ENCODE measurements around the gene CLIP1. TPM values are rescaled to one million over a fixed set of nuclear protein-coding genes. Genes with fewer than 3 reads are reported as not detected.

Gene CLIP1
- total RNA-seq, 4 donors from 2014 or later, result 78.7 to 147 (median 118) TPM

GRCh38 chr12:122293081-122293480 is 129.4 kb downstream of the CLIP1 start:
- Histone ChIP-seq H3K4me3 (no peak overlapping the region), H3K27me3 (no peaks in the 10 kb centered on the region), H3K4me1 (no peaks in the 10 kb centered on the region), H3K36me3 (peaks cover 0 to 94% (median 16%) of the 10 kb centered on the region in 3 donors), H3K9me3 (no peaks in the 10 kb centered on the region), H3K27ac (no peak overlapping the region)
- intact Hi-C loops (cut with DNase I), result no loop called here
- TF ChIP-seq POLR2A (IDR thresholded peaks at IDR 0.05) (no peak), CTCF (IDR thresholded peaks at IDR 0.05) (no peak)
- WGBS, 2 donors, result 80 to 88% methylated on average over 3 of the region's 3 CpGs
- DNase-seq, result no peak

GRCh38 chr12:122291431-122291830 is 131.0 kb downstream of the CLIP1 start:
- Histone ChIP-seq H3K4me3 (no peak overlapping the region), H3K9me3 (no peaks in the 10 kb centered on the region), H3K36me3 (peaks cover 0 to 94% (median 20%) of the 10 kb centered on the region in 3 donors), H3K27ac (no peak overlapping the region), H3K4me1 (no peaks in the 10 kb centered on the region), H3K27me3 (no peaks in the 10 kb centered on the region)
- no peak for DNase-seq
- intact Hi-C loops (cut with DNase I), result no loop called here
- WGBS, 2 donors, result 93% methylated on average over 7 to 8 of the region's 8 CpGs
- TF ChIP-seq POLR2A (IDR thresholded peaks at IDR 0.05) (no peak), CTCF (IDR thresholded peaks at IDR 0.05) (no peak)

GRCh38 chr12:122283680-122284079 is 138.8 kb downstream of the CLIP1 start:
- TF ChIP-seq POLR2A (IDR thresholded peaks at IDR 0.05), result no peak
- TF ChIP-seq CTCF (IDR thresholded peaks at IDR 0.05), result no peak
- 97 to 98% methylated on average over 5 of the region's 5 CpGs for WGBS, 2 donors
- peaks cover 5 to 92% (median 33%) of the 10 kb centered on the region in 3 donors for H3K36me3 ChIP-seq
- H3K4me3 ChIP-seq, result no peak overlapping the region
- no peak overlapping the region for H3K27ac ChIP-seq
- no peaks in the 10 kb centered on the region for H3K9me3 ChIP-seq
- no peaks in the 10 kb centered on the region for H3K4me1 ChIP-seq
- no peaks in the 10 kb centered on the region for H3K27me3 ChIP-seq
- DNase-seq, result no peak
- intact Hi-C loops (cut with DNase I), result no loop called here

- Histone ChIP-seq H3K4me3 (no peak overlapping the region), H3K27ac (no peak overlapping the region), H3K27me3 (no peaks in the 10 kb centered on the region), H3K36me3 (peaks cover 10 to 92% (median 27%) of the 10 kb centered on the region in 3 donors), H3K4me1 (no peaks in the 10 kb centered on the region), H3K9me3 (no peaks in the 10 kb centered on the region)
- intact Hi-C loops (cut with DNase I), result no loop called here
- TF ChIP-seq POLR2A (IDR thresholded peaks at IDR 0.05) (no peak), CTCF (IDR thresholded peaks at IDR 0.05) (no peak)
- DNase-seq, result no peak
- 52 to 60% methylated on average over 4 of the region's 4 CpGs for WGBS, 2 donors
These were observed 140.4 kb downstream of the CLIP1 start for GRCh38 chr12:122282061-122282460.

- H3K4me1 ChIP-seq, result no peaks in the 10 kb centered on the region
- H3K36me3 ChIP-seq, result peaks cover 10 to 98% (median 36%) of the 10 kb centered on the region in 3 donors
- no peak overlapping the region for H3K27ac ChIP-seq
- H3K9me3 ChIP-seq, result no peaks in the 10 kb centered on the region
- WGBS, 2 donors, result 67 to 75% methylated on average over 7 of the region's 7 CpGs
- DNase-seq, result no peak
- H3K27me3 ChIP-seq, result no peaks in the 10 kb centered on the region
- H3K4me3 ChIP-seq, result no peak overlapping the region
- no peak for TF ChIP-seq CTCF (IDR thresholded peaks at IDR 0.05)
- no peak for TF ChIP-seq POLR2A (IDR thresholded peaks at IDR 0.05)
- intact Hi-C loops (cut with DNase I), result no loop called here
These were observed 146.2 kb downstream of the CLIP1 start for GRCh38 chr12:122276242-122276641.

Measured in esophagus squamous epithelium (tissue), 5 donors.